Adrenal gland (tissue), 12 donors: ENCODE measurements around the gene B3GNT2. TPM values are rescaled to one million over a fixed set of nuclear protein-coding genes. Genes with fewer than 3 reads are reported as not detected.

ENCODE experiments used
- DNase-seq, 7 donors: peaks; one replicate each; pipeline ENCODE4 v3.0.0-alpha.2; 2019 to 2020
- H3K27ac ChIP-seq, 5 donors: fragments of 200-600 bp; sonication (generic) in 4 of 5; 1 replicate in 3 of 5; 2 replicates in 2 of 5; pipeline versions ENCODE4 v1.5.1 to v1.8.0; 2016 to 2020; ENCODE audit warnings: mild to moderate bottlenecking in 1 of 5
- H3K27me3 ChIP-seq: fragments of 200-600 bp; 2 replicates; pipeline ENCODE4 v1.8.0; 2021
- H3K36me3 ChIP-seq, 2 donors: fragments of 200-600 bp; replicated peaks in 1 of 2; 1 replicate in 1 of 2; 2 replicates in 1 of 2; pipeline versions ENCODE4 v1.5.1 to v1.8.0; 2018 to 2022
- H3K4me1 ChIP-seq, 2 donors: fragments of 200-600 bp; replicated peaks in 1 of 2; 1 replicate in 1 of 2; 2 replicates in 1 of 2; pipeline versions ENCODE4 v1.5.1 to v1.8.0; 2018 to 2021
- H3K4me3 ChIP-seq, 4 donors: fragments of 200-600 bp; sonication (generic) in 3 of 4; one replicate each; pipeline ENCODE4 v1.5.1; 2016 to 2018
- H3K9me3 ChIP-seq, 3 donors: fragments of 200-600 bp; sonication (generic) in 1 of 3; replicated peaks in 1 of 3; 1 replicate in 2 of 3; 2 replicates in 1 of 3; pipeline versions ENCODE4 v1.5.1 to v1.8.0; 2016 to 2021
- CTCF ChIP-seq, 6 experiments: fragments of 450-650 bp in 4 of 6; fragments of 200-600 bp in 2 of 6; sonication (generic) in 1 of 6; IDR thresholded peaks; 1 replicate in 5 of 6; 2 replicates in 1 of 6; pipeline versions ENCODE4 v1.5.1 to v1.8.0; 2016 to 2021; ENCODE audit warnings: antibody characterized with exemption in 6 of 6, mild to moderate bottlenecking in 2 of 6, moderate library complexity in 1 of 6
- POLR2A ChIP-seq, 2 donors: fragments of 450-650 bp; IDR thresholded peaks; one replicate each; pipeline ENCODE4 v1.6.1; 2017; ENCODE audit warnings: antibody characterized with exemption in 2 of 2, mild to moderate bottlenecking in 2 of 2, moderate library complexity in 1 of 2
- WGBS, 4 donors: extraction: QIAGEN DNeasy Blood & Tissue Kit in 2 of 4; methylation state at CpG; one replicate each; pipeline versions ENCODE4 v1.1.5 to v1.1.7; 2013 to 2017; 5-methylcytosine and 5-hydroxymethylcytosine counted together
- intact Hi-C, 2 donors: fragments of 100-400 bp; cut with DNase I; formaldehyde crosslinking; loops; one replicate each; pipeline versions ENCODE4 v1.14.1 to v1.15.0; 2022 to 2023
- polyA plus RNA-seq, 3 donors: library from polyadenylated mRNA; stranded (reverse); fragments of 200-250 nt in 2 of 3; fragments of 350-450 nt in 1 of 3; fragmentation: Illumina TruSeq in 1 of 3; extraction: RNeasy Lipid Tissue Mini Kit (QIAGEN cat#74804) in 1 of 3; gene quantifications; one replicate each; pipeline ENCODE4 v1.2.3, GENCODE V29; 2013 to 2014
- total RNA-seq, 9 donors: library from RNA; depleted of rRNA in 4 of 9; stranded (reverse); fragments of >200 nt in 4 of 9; fragments of 120-200 nt in 1 of 9; fragmentation: NEBNext Ultra II Directional in 1 of 9; extraction: Animal tissue kit (Norgen Biotek cat#: 25700) in 1 of 9; gene quantifications; one replicate each; pipeline versions ENCODE4 v1.1.0 to v1.2.4, GENCODE V29; 2013 to 2023
- donor health status: healthy with polysubstance abuse.
- donor health status: Bipolar disorder and iron deficiency.
- donor health status: DM: yes; HTN: yes; CAD: no.
- donor health status: DM: no; HTN: no; CAD: no.
- donor health status: DM: no; HTN: no; CAD: no.
- donor health status: DM: yes; HTN: yes; CAD: no.

Gene B3GNT2
- total and polyA plus RNA-seq, 12 donors: 7.1 to 40.0 (median 18.4) TPM

- 88 to 92% (median 90%) methylated on average over 15 of the region's 15 CpGs for WGBS, 4 donors
- Histone ChIP-seq H3K36me3 (no peaks in the 10 kb centered on the region), H3K27me3 (no peaks in the 10 kb centered on the region), H3K4me3 (no peak overlapping the region), H3K27ac (no peak overlapping the region), H3K9me3 (no peaks in the 10 kb centered on the region), H3K4me1 (peaks cover 0 to 5% of the 10 kb centered on the region in 2 donors)
- intact Hi-C loops: no loop called here
- DNase-seq: no peak
- no peak for TF ChIP-seq POLR2A (IDR thresholded peaks at IDR 0.05)
- no peak for TF ChIP-seq CTCF (IDR thresholded peaks at IDR 0.05)
Observed at GRCh38 chr2:62185475-62186155, 10.3 kb upstream of the B3GNT2 start.

- DNase-seq: no peak
- Histone ChIP-seq H3K9me3 (no peaks in the 10 kb centered on the region), H3K27me3 (no peaks in the 10 kb centered on the region), H3K27ac (no peak overlapping the region), H3K4me3 (no peak overlapping the region), H3K36me3 (no peaks in the 10 kb centered on the region), H3K4me1 (peaks cover 0 to 5% of the 10 kb centered on the region in 2 donors)
- WGBS, 4 donors: 71 to 81% (median 78%) methylated on average over 4 of the region's 4 CpGs
- intact Hi-C loops: no loop called here
- TF ChIP-seq CTCF (IDR thresholded peaks at IDR 0.05): no peak
- no peak for TF ChIP-seq POLR2A (IDR thresholded peaks at IDR 0.05)
Observed at GRCh38 chr2:62186156-62186905, 9.6 kb upstream of the B3GNT2 start.

- Histone ChIP-seq H3K27ac (no peak overlapping the region), H3K4me3 (no peak overlapping the region)
- intact Hi-C loops: no loop called here
Observed at GRCh38 chr2:62187246-62187645, 8.7 kb upstream of the B3GNT2 start.

More at GRCh38 chr2:62187246-62187645, 8.7 kb upstream of the B3GNT2 start:
- 76 to 84% (median 77%) methylated on average over 9 of the region's 9 CpGs for WGBS, 4 donors
- Histone ChIP-seq H3K9me3 (no peaks in the 10 kb centered on the region), H3K4me1 (peaks cover 0 to 5% of the 10 kb centered on the region in 2 donors), H3K36me3 (no peaks in the 10 kb centered on the region), H3K27me3 (no peaks in the 10 kb centered on the region)
- no peak for DNase-seq
- TF ChIP-seq POLR2A (IDR thresholded peaks at IDR 0.05) (no peak), CTCF (IDR thresholded peaks at IDR 0.05) (no peak)
